GM21390 (cell line): ENCODE data around the gene CFAP44.
"Not testable (repeated sequence)": the region's sequence is repeated elsewhere in the genome, so short reads cannot be mapped to it uniquely, and the experiment has no call there.

Source experiments
- ATAC-seq: cut with Tn5 transposase; IDR thresholded peaks from one replicate; pipeline ENCODE4 v1.9.1; 2021; ENCODE audit not compliant: unreplicated experiment

CFAP44 gene, protein sequence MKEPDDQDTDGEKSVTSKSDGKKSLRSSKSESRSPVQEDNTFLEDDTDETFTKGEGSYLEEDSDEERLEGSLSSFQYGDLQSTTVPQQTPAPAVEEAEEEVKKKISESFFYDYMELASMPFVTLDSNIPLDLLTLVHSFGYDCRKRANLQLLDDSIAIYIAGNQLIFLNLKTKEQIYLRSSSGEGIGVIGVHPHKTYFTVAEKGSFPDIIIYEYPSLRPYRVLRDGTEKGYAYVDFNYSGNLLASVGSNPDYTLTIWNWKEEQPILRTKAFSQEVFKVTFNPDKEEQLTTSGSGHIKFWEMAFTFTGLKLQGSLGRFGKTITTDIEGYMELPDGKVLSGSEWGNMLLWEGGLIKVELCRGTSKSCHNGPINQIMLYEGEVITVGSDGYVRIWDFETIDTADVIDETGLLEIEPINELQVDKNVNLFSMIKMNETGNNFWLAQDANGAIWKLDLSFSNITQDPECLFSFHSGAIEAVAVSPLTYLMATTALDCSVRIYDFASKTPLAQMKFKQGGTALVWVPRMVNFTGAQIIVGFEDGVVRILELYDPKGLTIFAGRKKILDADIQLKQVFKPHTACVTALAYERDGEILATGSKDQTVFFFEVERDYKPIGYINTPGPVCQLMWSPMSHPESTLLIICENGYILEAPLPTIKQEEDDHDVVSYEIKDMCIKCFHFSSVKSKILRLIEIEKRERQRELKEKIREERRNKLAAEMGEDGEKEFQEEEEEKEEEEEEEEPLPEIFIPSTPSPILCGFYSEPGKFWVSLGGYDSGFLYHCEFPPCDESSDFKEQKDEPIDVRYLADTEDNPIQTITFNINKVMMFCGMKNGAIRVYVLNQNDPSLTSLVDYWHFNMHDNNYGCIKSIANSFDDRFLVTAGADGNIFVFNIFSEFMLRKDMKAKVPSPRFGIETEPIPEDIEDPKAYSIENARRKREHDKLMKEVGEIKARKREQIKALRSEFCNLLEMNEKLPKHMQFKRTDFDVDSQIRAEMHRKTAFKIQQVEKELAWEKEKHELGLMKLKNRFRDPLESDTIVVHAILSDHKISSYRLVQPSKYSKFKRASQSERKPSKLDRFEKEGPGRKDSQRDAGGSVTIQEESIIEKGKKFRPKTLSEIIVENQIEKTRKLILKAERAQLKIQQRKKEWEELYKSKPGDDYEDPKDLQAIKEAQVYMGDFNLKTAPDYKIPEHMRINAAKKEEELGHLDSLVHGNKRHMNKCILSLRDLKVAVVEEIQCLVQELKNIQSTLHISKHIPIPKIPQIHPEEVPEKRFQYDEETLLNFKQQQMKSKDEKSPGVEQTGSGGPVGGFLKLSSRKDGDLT (N-terminal part only)

DNA sequence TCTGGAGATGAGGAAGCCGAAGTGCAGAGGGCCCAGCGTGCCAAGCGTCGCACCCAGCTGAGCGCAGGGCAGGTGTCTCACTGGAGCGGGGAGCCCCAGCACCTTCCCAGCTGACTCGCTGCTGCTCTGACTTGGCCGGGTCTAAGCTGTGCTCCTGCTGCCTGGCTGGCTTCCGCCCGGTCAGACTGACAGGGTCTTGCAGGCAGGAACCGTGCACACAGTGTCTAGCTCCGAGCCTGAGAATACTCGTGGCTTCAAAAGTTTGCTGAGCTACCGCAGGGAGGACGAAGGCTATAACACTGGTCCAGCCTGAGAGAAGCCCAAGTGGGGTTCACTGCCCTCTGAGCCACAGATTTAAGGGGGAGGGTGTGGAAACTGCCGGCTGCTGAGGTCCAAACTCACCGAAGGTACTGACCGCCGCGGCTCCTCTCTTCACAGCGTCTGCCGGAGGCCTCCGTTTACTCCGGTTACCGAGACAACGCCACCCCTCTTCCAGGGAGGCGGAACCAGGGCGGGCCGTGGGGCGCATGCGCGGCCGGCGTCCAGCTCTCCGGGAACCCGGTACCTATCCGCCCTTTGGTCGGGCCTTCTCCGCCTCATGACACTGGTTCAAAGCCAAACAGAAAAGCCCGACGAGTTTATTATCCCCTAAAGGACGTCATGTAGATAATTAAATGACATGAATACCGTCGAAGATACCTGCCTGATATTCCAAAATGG lies at the start of gene CFAP44:
Gene CFAP44, minus strand, starts transcription at position 443 of the 720 bp plus-strand sequence. CDS start 7,829 bp downstream, outside the sequence.
- no peak for ATAC-seq

DNA sequence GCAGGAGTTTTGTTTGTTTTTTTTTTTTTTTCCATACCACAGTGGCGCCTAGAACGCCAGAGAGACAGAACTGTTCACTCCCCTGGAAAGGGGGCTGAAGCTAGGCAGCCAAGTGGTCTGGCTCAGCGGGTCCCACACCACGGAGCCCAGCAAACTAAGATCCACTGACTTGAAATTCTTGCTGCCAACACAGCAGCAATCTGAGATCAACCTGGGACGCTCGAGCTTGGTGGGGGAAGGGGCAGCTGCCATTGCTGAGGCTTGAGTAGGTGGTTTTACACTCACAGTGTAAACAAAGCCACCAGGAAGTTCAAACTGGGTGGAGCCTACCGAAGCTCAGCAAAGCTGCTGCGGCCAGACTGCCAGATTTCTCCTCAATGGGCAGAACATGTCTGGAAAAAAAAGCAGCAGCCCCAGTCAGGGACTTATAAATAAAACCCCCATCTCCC lies 43.9 kb upstream of the CFAP44 start:
- no peak for ATAC-seq

DNA sequence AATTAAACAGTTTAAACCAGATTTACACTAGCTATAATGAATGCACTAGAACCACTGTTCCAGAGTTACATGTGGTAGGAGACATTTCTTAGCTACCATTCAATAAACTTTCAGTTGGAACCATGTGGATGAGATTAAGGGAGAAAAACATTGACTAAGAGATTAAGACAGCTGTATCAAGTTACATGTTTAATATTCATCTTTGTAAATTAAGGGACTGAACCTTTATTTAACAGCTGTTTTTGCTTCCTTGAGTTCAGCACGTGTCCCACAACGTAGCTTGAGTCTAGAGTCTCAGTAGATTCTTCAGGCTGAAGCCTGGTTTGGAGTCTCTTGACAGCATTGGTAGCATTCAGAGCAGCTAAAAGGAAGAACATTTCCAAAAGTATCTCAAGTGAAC lies 27.2 kb upstream of the CFAP44 start:
- no peak for ATAC-seq

DNA sequence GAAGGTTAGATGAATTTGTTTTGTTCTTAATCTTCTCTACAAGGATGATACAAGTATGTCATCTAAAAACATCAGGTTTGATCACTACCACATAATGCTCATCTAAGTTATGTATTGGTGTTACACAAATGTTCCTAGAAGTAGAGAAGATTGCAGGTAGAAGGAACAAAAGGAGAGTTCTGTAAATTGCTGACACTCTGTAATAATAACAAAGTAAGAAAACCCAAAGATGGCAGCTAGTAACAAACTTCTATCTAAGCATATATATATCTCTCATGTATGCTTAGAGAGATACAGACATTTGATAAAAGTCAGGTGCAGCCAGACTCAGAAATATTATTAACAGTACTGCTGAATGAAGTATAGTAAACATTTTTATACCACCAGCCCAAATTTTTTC lies 20.2 kb upstream of the CFAP44 start:
- no peak for ATAC-seq

DNA sequence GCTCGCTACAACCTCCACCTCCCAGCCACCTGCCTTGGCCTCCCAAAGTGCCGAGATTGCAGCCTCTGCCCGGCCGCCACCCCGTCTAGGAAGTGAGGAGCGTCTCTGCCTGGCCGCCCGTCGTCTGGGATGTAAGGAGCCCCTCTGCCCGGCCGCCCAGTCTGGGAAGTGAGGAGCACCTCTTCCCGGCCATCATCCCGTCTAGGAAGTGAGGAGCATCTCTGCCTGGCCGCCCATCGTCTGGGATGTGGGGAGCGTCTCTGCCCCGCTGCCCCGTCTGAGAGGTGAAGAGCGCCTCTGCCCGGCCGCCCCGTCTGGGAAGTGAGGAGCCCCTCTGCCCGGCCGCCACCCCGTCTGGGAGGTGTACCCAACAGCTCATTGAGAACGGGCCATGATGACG lies 17.3 kb upstream of the CFAP44 start:
- not testable (repeated sequence) for ATAC-seq

DNA sequence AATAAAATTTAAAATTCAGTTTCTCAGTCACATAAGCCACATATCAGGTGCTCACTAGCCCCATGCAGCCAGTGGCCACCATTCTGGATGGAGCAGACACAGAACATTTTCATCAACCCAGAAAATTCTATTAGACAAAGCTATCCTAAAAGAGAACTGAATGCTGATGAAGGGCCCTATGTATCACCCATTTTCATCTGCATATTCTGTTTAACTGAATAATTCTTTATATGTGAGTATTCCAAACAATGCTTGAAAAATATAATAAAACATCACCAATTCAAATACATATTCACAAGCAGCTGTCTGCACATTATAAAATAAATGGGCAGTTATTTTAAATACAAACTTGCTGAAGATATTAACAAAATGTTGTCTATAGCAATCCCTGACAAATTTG lies 14.2 kb upstream of the CFAP44 start:
- no peak for ATAC-seq

DNA sequence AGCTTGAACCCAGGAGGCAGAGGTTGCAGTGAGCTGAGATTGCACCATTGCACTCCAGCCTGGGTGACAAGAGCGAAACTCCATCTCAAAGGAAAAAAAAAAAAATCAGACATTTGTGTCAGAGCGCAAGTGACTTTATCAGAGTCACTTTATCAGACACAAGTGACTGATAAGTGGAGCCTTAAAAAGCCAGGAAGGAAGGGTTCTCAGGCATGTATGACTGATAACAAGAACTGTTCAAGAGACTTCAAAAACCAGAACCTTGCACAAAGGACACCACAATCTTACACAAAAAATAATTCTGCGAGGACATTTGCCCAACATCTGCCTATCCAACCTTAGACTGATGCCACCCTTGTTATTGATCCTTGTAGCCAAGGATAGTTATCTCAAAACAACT lies 13.3 kb upstream of the CFAP44 start:
- no peak for ATAC-seq

DNA sequence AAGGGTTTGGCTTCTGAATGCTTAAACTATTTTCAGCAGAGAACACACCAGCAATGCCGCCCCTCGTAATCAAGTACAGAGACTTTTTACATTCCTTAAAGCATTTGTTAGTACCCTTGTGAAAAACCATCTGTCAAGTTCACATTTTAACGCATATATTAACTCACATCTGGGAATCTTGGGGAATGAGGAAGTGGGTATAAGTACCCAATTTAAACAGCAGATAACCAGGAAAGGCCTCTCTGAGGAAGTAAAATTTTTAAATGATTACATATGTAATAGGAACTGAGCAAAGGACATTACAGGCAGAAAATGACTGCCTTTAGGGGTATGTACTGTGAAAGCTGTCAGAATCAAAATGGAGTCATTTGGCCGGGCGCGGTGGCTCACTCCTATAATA lies 12.8 kb upstream of the CFAP44 start:
- ATAC-seq = no peak

DNA sequence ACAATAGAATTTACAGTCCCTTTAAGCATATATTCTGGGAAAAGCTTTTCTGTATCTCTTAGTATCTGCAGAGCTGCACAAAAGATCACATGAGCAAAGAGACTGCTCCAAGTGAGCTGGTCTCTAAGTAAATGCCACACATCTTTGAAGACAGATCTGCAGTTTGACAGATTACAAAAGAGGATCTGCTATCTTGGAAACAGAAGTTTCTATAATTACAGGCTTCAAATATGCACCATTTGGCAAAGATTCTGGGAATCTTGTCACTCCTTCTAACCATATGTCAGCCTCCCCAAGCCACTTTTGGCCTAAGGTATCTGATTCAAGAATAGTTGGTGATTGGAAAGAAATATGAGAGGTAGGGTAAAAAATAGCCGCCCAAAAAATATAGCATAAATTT lies 9.6 kb upstream of the CFAP44 start:
- ATAC-seq = no peak

DNA sequence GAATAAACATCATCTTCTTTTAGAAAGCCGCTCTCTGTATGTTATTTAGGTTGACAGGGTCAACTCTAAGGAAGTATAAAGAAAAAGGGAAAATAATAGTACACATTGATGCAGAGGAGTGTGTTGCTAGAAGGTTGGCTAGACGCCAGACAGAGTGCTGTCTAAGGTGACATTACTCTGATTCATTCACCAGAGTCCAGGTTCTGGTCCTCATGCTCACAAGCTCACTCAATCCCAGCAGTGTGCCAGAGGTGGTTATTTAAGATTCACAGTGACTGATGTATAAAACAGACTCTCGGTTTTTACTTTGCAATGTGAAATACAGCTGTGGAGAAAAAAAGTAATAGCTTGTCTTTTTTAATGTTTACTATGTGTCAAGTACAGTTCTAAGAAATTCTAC lies 1.7 kb downstream of the CFAP44 start:
- ATAC-seq = no peak

DNA sequence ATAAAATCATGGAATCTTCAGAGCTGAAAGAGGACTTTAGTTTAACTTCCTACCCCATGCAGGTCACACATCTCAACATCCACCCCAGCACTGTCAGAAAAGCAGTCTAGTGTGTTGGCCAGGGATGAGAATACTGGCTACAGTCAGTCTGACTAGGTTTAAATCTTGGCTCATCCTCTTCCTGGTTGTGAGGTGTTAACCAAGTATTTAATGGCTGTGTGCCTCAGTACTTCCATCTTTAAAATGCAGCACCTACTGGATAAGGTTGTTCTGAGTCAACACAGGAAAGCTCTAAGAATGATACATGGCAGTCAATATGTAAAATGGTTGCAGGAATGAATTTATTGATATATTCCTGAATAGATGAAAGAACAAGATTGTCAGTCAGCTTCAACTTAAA lies 3.1 kb downstream of the CFAP44 start:
- no peak for ATAC-seq

DNA sequence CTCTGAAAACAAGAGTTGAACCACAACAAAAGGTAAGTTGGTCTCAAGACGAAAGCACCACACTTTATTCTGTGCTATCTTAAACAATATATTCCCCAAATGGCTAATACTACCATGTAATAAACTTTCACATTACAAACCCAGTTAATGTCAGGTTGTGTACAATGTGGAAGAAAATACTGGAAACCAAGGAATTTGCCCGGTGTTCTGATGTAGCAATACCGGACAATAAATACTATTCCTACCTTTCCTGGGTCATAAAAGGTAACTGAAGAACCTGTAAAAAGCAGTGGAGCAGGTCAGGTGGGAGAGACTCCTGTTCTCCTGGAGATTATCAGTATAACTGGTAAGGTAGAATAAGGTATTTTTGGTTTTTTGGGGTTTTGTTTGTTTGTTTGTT lies 3.9 kb downstream of the CFAP44 start:
- ATAC-seq = no peak

DNA sequence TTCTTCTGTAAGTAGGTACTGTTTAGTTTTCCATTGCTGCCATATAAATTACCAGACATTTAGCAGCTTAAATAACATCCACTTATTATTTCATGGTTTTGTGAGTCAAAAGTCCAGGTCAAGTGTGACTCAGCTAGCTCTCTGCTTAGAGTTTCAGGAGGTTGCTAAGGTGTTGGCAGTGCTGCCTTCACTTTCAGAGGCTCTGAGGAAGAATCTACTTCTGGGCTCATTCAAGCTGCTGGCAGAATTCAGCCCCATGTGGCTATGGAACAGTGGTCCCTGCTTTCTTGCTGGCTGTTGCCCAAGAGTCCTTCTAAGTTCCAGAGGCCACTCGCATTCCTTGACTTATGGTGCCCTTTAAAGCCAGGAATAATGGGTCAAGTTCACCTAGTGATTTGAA lies 4.5 kb downstream of the CFAP44 start:
- ATAC-seq = peak; percentile 66

DNA sequence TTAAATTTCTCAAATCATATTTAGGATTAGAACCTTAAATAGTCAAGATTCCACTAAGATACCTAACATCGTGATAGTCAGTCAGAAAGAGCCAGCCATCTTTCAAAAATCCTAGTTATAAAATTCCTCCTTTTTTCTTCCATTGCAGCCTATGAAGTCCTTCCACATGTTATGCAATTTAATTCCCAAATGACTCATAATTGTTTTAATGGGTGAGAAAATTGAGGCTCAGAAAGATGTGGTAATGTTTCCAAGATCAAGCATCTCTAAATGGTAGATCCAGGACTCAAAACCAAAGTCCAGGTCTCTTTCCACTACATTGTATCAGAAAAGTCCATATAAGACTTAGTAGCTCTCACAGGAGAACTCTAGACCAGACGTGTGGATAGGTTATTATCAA lies 9.5 kb downstream of the CFAP44 start:
- ATAC-seq = no peak

DNA sequence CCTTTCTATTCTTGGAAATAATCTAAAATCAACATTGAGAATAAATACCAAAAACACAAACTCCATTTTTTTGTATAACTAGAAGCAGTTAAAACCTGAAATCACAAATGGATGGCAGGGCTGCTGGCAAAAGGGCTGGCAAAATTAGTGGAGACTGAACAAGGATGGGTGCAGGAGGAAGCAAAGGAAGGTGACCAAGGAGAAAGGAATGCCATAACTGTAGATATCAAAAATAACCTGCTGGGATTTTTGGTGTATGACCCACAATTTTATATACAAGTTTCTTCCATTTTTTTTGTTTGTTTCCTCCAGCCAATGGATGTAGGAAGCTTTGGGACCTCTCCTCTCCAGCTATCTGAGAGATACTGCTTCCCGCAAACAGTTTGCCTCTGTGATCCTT lies 12.7 kb downstream of the CFAP44 start:
- ATAC-seq = no peak

DNA sequence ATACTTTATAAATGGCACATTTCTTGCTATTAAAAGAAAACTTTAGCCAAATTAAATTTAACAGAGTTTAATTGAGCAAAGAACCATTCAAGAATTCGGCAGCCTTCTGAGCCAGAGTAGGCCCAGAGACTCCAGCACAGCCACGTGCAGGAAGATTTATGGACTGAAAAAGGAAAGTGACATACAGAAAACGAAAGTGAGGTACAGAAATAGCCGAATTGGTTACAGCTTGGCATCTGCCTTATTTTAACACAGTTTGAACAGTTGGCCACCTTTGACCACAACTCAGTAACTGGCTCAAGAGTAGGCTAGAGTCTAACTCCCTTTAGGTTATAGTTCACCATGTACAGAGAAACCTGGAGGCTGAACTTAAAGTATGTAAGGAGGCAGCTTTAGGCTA lies 17.6 kb downstream of the CFAP44 start:
- ATAC-seq = peak; percentile 55

DNA sequence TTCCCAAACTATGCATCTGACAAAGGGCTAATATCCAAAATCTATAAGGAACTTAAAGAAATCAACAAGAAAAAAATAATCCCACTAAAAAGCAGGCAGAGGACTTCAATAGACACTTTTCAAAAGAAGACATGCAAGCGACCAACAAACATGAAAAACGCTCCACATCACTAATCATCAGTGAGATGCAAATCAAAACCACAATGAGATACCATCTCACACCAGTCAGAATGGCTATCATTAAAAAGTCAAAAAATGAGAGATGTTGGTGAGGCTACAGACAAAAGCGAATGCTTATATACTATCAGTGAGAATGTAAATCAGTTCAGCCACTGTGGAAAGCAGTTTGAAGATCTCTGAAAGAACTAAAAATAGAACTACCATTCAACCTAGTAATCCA lies 20.2 kb downstream of the CFAP44 start:
- ATAC-seq = no peak

DNA sequence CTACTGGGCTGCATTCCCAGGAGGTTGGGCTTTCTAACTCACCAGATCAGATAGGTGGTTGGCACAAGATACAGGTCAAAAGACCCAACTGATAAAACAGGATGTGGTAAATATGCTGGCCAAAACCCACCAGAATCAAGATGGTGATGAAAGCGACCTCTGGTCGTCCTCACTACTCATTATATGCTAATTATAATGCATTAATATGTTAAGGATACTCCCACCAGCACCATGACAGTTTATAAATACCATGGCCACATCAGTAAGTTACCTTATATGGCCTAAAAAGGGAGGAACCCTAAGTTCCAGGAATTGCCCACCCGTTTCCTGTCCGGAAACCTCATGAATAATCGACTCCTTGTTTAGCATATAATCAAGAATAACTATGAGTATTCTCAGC lies 31.6 kb downstream of the CFAP44 start:
- ATAC-seq = no peak

DNA sequence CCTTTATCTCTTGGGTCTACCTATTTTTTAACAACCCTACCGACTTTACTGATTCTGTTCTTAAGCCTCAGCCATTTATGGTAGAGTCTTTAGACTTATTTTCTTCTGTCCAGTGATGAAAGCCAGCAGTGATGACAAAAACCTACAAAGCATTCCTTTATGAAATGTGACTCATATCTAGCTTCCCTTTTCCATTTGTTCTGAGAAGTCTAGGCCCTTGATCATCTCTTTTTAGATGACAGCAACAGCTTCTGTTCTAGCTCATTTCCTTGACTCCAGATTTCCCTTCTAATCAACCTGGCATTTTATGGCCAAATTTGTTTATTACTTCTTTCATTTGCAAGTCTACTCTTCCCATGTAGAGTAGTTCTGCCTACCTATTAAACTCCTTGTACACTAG lies 36.1 kb downstream of the CFAP44 start:
- ATAC-seq = no peak

DNA sequence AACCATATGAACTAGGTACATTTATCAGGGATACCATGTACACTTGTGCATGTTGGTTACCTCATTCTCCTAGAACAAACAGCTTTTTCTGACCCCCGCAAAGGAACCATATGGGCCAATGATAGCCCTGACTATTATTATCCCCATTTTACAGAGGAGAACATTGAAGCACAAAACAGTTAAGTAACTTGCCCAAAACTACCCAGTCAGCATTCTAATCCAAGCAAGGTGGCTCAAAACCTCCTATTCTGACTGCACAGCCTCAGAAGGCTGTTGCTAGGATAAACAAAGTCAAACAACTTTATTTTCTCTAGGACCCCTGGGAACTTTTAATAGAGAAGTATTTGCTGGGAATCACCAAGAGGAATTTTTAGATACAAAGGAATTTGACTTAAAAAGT lies 36.7 kb downstream of the CFAP44 start:
- no peak for ATAC-seq
